Loucy (cell line): ENCODE data around the gene TFPI.

Source experiments
- CTCF ChIP-seq: fragments of 200-600 bp; sonication (generic); conservative IDR thresholded peaks from 2 replicates; pipeline ENCODE4 v1.5.1; 2014; ENCODE audit warnings: mild to moderate bottlenecking, antibody characterized with exemption, low read length
- EZH2phosphoT487 ChIP-seq: fragments of 200-600 bp; IDR thresholded peaks from 2 replicates; pipeline ENCODE4 v1.6.1; 2018; ENCODE audit warnings: antibody characterized with exemption, mild to moderate bottlenecking, moderate library complexity, borderline replicate concordance

GRCh38 chr2:187525163-187525900 is 28.9 kb downstream of the TFPI start:
- no peak for TF ChIP-seq CTCF
- no peak for TF ChIP-seq EZH2phosphoT487
